Panc1 (cell line): ENCODE data around the gene EPC1. TPM values are rescaled to one million over a fixed set of nuclear protein-coding genes. Genes with fewer than 3 reads are reported as not detected.

Experiments
- ATAC-seq: fragments of 200-7000 bp; cut with Tn5 transposase; 2 replicates; pipeline ENCODE4 v1.9.1; 2020; ENCODE audit warnings: mild to moderate bottlenecking, moderate library complexity
- BruUV-seq: library from RNA; stranded (reverse); fragments of 400-500 nt; replicated peaks from 2 replicates; lab custom pipeline; 2021; lab: Mats Ljungman, UMichigan
- CTCF ChIA-PET: fragments of 300-600 bp; sonication (Branson Sonifier 250); formaldehyde crosslinking; loops from one replicate; lab custom pipeline; 2022; ENCODE audit warnings: antibody characterized with exemption; lab: Charles Lee
- POLR2A ChIA-PET: fragments of 300-600 bp; sonication (Branson Sonifier 250); formaldehyde crosslinking; loops from one replicate; lab custom pipeline; 2022; ENCODE audit warnings: antibody characterized with exemption; lab: Charles Lee
- DNase-seq: peaks from one replicate; pipeline ENCODE4 v3.0.0-alpha.2; 2010; ENCODE audit warnings: low read depth, low spot score
- H3K27ac ChIP-seq: 2 replicates; pipeline ENCODE4 v1.5.1; 2011; ENCODE audit warnings: mild to moderate bottlenecking, low read length, inconsistent platforms
- H3K27me3 ChIP-seq: fragments of 200-500 bp; sonication (Bioruptor generic); 2 replicates; pipeline ENCODE4 v1.6.0; 2014; ENCODE audit warnings: low read length, inconsistent platforms; ENCODE audit not compliant: control insufficient read depth, insufficient read depth
- H3K36me3 ChIP-seq: fragments of 200-500 bp; sonication (Bioruptor generic); 2 replicates; pipeline ENCODE4 v1.5.1; 2014; ENCODE audit warnings: inconsistent platforms, mild to moderate bottlenecking, low read length, moderate library complexity; ENCODE audit not compliant: control insufficient read depth, insufficient read depth
- H3K4me1 ChIP-seq: 2 replicates; pipeline ENCODE4 v1.5.1; 2011; ENCODE audit warnings: inconsistent platforms, mild to moderate bottlenecking, low read length, moderate library complexity; ENCODE audit not compliant: control insufficient read depth, insufficient read depth
- H3K4me3 ChIP-seq, 2 experiments: 2 replicates each; pipeline ENCODE4 v1.5.1; 2011 to 2012; ENCODE audit warnings: low read depth in 2 of 2, low read length in 2 of 2, mild to moderate bottlenecking in 2 of 2, inconsistent platforms in 1 of 2, moderate library complexity in 1 of 2
- H3K9me3 ChIP-seq: fragments of 200-500 bp; sonication (Bioruptor generic); 2 replicates; pipeline ENCODE4 v1.5.1; 2014; ENCODE audit warnings: low read depth, mild to moderate bottlenecking, inconsistent platforms, low read length, moderate library complexity; ENCODE audit not compliant: control insufficient read depth, insufficient read depth
- POLR2AphosphoS5 ChIP-seq: IDR thresholded peaks from 2 replicates; pipeline ENCODE4 v1.6.1; 2012; ENCODE audit warnings: mild to moderate bottlenecking, low read depth, low read length, moderate library complexity
- SIN3A ChIP-seq: IDR thresholded peaks from 2 replicates; pipeline ENCODE4 v1.6.1; 2012; ENCODE audit warnings: low read depth, mild to moderate bottlenecking, low read length, moderate library complexity, borderline replicate concordance; ENCODE audit not compliant: insufficient read depth
- TCF7L2 ChIP-seq: IDR thresholded peaks from 2 replicates; pipeline ENCODE4 v1.6.1; 2011; ENCODE audit warnings: mild to moderate bottlenecking, low read depth, low read length, inconsistent platforms
- in situ Hi-C: cut with HindIII; loops from 2 replicates; pipeline ENCODE4 v1.10.0; 2016; ENCODE audit warnings: low sequenced_read_pairs, low pct_unique_long_range_greater_than_20kb
- intact Hi-C: fragments of 100-400 bp; cut with micrococcal nuclease; formaldehyde crosslinking; loops from one replicate; pipeline ENCODE4 v1.10.0; 2022; ENCODE audit not compliant: unreplicated experiment
- total RNA-seq: library from RNA; stranded (reverse); gene quantifications from one replicate; pipeline ENCODE4 v1.2.1, GENCODE V29; 2021; ENCODE audit not compliant: unreplicated experiment
- TF ChIP-seq, protein P1 (sequence below), 2 experiments: IDR thresholded peaks; 2 replicates each; pipeline ENCODE4 v1.6.1; 2011 to 2012; ENCODE audit warnings: low read depth in 2 of 2, control low read depth in 1 of 2, low read length in 1 of 2, mild to moderate bottlenecking in 1 of 2, moderate library complexity in 1 of 2; ENCODE audit not compliant: insufficient read depth in 1 of 2
- TF ChIP-seq, protein P2 (sequence below): fragments of 450-650 bp; IDR thresholded peaks from 2 replicates; pipeline ENCODE4 v1.5.1; 2017; ENCODE audit warnings: mild to moderate bottlenecking

The EPC1 gene
- total RNA-seq, 1 experiment from 2014 or later = 18.4 TPM

DNA sequence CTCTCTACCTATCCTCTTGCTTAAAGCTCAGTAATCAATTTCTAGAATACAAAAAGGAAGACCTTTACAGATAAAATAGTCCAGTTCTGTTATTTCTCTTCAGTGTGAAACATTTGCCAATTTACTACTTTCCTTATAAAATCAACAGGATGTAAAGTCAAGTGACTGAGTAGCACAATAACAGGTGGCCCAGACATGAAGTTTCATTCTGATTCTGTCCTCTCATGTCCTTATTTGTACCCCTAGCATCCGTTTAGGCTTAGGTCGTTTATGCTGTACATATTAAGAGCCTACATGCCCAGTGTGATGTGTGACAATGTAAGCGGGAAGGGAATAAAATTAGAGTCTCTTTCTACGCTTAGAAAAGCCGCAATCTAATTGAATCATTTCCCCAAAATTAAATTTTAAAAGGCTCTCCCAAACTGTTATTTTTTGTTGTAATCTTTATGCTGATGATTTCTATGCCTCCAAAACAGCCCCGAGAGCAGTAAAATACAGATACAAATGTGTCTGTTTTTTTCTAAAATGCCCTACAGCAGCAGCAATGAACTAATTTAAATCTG lies 29.1 kb downstream of the EPC1 start:
- POLR2A ChIA-PET = no interaction called here

DNA sequence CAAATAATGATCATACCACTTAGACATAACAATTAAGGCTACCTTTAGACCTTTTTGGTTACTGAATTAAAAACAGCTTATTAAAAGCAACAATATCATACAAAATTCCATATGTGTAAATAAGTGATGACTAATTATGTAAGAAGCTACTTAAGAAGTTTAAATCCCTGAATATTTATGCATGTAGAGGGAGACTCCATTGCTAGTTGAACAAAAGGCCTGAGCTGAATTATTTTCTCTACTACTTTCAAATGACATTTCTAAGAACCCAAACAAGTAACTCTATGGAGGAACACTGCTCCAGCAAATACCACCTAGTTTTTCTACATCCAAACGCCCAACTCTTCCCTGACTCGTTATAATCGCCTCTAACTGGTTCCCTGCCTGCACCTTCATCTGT lies 31.5 kb downstream of the EPC1 start:
- H3K36me3 ChIP-seq = no peaks in the 10 kb centered on the region
- no peaks in the 10 kb centered on the region for H3K27me3 ChIP-seq
- TF ChIP-seq, protein P1, sequence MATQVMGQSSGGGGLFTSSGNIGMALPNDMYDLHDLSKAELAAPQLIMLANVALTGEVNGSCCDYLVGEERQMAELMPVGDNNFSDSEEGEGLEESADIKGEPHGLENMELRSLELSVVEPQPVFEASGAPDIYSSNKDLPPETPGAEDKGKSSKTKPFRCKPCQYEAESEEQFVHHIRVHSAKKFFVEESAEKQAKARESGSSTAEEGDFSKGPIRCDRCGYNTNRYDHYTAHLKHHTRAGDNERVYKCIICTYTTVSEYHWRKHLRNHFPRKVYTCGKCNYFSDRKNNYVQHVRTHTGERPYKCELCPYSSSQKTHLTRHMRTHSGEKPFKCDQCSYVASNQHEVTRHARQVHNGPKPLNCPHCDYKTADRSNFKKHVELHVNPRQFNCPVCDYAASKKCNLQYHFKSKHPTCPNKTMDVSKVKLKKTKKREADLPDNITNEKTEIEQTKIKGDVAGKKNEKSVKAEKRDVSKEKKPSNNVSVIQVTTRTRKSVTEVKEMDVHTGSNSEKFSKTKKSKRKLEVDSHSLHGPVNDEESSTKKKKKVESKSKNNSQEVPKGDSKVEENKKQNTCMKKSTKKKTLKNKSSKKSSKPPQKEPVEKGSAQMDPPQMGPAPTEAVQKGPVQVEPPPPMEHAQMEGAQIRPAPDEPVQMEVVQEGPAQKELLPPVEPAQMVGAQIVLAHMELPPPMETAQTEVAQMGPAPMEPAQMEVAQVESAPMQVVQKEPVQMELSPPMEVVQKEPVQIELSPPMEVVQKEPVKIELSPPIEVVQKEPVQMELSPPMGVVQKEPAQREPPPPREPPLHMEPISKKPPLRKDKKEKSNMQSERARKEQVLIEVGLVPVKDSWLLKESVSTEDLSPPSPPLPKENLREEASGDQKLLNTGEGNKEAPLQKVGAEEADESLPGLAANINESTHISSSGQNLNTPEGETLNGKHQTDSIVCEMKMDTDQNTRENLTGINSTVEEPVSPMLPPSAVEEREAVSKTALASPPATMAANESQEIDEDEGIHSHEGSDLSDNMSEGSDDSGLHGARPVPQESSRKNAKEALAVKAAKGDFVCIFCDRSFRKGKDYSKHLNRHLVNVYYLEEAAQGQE (IDR thresholded peaks at IDR 0.05; ENCODE audit: insufficient read depth in 1 of 2, low read depth in 2 of 2, low read length in 1 of 2) = no peak
- TF ChIP-seq TCF7L2 = no peak
- TF ChIP-seq, protein P2, sequence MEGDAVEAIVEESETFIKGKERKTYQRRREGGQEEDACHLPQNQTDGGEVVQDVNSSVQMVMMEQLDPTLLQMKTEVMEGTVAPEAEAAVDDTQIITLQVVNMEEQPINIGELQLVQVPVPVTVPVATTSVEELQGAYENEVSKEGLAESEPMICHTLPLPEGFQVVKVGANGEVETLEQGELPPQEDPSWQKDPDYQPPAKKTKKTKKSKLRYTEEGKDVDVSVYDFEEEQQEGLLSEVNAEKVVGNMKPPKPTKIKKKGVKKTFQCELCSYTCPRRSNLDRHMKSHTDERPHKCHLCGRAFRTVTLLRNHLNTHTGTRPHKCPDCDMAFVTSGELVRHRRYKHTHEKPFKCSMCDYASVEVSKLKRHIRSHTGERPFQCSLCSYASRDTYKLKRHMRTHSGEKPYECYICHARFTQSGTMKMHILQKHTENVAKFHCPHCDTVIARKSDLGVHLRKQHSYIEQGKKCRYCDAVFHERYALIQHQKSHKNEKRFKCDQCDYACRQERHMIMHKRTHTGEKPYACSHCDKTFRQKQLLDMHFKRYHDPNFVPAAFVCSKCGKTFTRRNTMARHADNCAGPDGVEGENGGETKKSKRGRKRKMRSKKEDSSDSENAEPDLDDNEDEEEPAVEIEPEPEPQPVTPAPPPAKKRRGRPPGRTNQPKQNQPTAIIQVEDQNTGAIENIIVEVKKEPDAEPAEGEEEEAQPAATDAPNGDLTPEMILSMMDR = no peak
- no peak for TF ChIP-seq POLR2AphosphoS5
- no peak for TF ChIP-seq SIN3A
- H3K27ac ChIP-seq = no peak overlapping the region
- BruUV-seq = no TSS peak
- CTCF ChIA-PET = no interaction called here
- no peak overlapping the region for H3K4me3 ChIP-seq
- intact Hi-C loops = no loop called here
- H3K4me1 ChIP-seq = peaks cover 6% of the 10 kb centered on the region
- H3K9me3 ChIP-seq = no peaks in the 10 kb centered on the region
- POLR2A ChIA-PET = no interaction called here
- ATAC-seq (no peak), DNase-seq (no peak)
- in situ Hi-C loops = no loop called here

More for the DNA sequence above, 29.1 kb downstream of the EPC1 start:
- in situ Hi-C loops (no loop called here), intact Hi-C loops (no loop called here)
- H3K27ac ChIP-seq = no peak overlapping the region
- no peaks in the 10 kb centered on the region for H3K36me3 ChIP-seq
- CTCF ChIA-PET = interaction anchor here (0.6 kb wide), 1 partner anchor 42 kb away, joined by 4 read pairs; no protein-coding TSS in a partner anchor
- TF ChIP-seq TCF7L2 (no peak), SIN3A (no peak), POLR2AphosphoS5 (no peak)
- TF ChIP-seq, protein P2 = no peak
- TF ChIP-seq, protein P1 (IDR thresholded peaks at IDR 0.05; ENCODE audit: insufficient read depth in 1 of 2, low read depth in 2 of 2, low read length in 1 of 2) = no peak
- H3K4me3 ChIP-seq = no peak overlapping the region
- ATAC-seq = no peak
- DNase-seq = no peak
- no peaks in the 10 kb centered on the region for H3K27me3 ChIP-seq
- no peaks in the 10 kb centered on the region for H3K9me3 ChIP-seq
- no TSS peak for BruUV-seq
- H3K4me1 ChIP-seq = peaks cover 2% of the 10 kb centered on the region; the same call in 1 of the 2 replicates
